ENCODE data around the gene GDF7. TPM values are rescaled to one million over a fixed set of nuclear protein-coding genes. Genes with fewer than 3 reads are reported as not detected.

Gene GDF7
- 0.19 TPM for polyA plus RNA-seq (2012; ENCODE audit: missing spikeins)

DNA sequence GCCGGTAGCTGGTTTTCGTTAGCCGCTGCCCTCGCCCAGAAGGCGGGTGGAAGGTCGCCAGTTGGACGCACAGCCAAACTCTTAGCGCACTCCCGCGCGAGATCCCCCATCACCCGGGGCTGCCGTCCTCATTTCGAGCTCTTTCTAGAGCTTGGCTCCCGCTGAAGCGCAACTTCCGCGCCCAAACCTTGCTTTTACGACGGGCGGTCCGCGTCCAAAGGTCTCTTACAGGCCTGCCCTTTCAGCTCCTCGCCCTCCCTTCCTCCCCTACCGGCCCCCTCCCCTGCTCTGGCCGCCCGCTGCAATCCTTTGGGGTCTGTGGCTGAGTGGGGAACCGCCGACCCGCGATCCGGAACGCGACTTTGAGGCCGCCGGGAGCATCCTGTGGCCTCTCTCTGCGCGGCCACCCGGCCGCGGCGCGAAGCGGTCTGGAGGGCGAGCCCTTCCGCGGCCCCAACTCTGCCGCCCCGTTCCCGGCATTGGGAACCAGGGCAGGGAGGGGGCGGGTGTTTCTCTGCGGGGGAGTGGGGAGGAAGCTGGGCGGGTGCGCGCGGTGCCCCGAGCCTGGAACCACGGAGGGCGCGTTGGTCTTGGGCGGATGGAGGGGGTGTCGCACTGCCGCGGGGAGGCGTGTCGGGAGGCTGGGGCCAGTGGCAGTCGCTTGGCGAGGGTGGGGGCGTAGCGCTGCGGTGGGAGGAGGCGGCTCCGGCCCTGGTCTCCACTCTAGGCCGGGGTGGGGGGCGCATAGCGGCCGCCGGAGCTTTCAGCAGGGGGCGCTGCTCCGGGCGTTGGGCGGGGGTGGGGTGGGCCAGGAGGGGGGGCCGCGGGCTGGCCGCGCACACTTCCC, at the start of gene GDF7:
TSS of gene GDF7 (plus strand) at position 841 of the 847 bp plus-strand sequence. CDS start 96 bp downstream, outside the sequence.
- DNase-seq (ENCODE audit: insufficient read length), result peak; percentile 69
- FAIRE-seq, result no peak
- TF ChIP-seq TAF1 (IDR thresholded peaks at IDR 0.05; ENCODE audit: borderline replicate concordance, low read depth, low read length) (no peak), POLR2AphosphoS5 (IDR thresholded peaks at IDR 0.05; ENCODE audit: low read depth, low read length) (no peak), POLR2A (IDR thresholded peaks at IDR 0.05; ENCODE audit: low read depth, low read length) (no peak)

DNA sequence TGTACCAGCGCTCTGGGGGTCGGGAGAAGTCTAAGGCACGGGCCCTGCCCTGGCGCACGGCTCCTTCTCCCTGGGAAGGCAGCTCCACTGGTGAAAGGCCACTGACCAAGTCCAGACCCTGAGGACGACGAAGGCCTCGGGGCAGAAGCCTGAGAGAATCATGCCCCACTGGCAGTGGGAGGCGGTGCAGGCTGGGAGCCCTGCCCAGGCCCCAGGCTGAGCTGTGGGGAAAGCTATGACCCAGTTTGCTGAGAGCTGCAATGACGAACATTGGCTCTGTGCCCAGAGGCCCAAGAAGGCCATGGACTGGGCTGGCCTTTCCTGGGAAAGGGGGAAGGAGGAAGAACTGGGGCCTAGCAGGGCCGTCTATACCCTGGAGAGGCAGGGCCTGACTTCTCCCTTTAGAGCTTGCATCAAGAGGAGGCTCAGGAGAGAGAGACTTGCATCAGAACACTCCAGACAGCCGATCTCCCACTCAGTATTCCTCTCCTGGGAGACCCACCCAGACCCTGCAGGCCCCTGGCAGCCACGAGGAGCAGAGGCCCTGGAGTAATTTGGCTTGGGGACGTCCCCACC, 49.0 kb upstream of the GDF7 start:
- FAIRE-seq (no peak), DNase-seq (ENCODE audit: insufficient read length) (no peak)
- TF ChIP-seq POLR2AphosphoS5 (IDR thresholded peaks at IDR 0.05; ENCODE audit: low read depth, low read length), result no peak
- TF ChIP-seq POLR2A (IDR thresholded peaks at IDR 0.05; ENCODE audit: low read depth, low read length), result no peak
- no peak for TF ChIP-seq TAF1 (IDR thresholded peaks at IDR 0.05; ENCODE audit: borderline replicate concordance, low read depth, low read length)

DNA sequence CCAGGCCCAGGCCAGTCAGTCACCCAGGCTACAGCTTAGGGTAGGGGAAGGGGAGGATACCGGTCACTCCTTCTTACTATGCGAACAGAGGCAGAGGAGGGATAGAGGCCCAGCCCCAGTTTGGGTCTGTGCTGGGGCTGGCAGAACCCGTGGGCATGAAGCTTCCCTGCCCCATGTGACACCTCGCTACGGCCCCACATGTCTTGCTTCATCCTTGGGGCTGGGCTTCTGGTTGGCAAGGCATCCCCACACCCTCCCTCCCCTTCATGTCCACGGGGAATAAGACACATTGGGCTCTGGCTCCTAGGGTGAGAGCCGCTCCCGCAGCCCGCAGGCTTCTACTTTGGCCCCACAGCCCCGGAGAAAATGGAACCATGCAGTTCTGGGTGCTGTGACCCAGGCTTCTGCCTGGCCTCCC, 48.5 kb upstream of the GDF7 start:
- FAIRE-seq, result no peak
- no peak for DNase-seq (ENCODE audit: insufficient read length)
- TF ChIP-seq POLR2A (IDR thresholded peaks at IDR 0.05; ENCODE audit: low read depth, low read length), result no peak
- no peak for TF ChIP-seq POLR2AphosphoS5 (IDR thresholded peaks at IDR 0.05; ENCODE audit: low read depth, low read length)
- no peak for TF ChIP-seq TAF1 (IDR thresholded peaks at IDR 0.05; ENCODE audit: borderline replicate concordance, low read depth, low read length)

DNA sequence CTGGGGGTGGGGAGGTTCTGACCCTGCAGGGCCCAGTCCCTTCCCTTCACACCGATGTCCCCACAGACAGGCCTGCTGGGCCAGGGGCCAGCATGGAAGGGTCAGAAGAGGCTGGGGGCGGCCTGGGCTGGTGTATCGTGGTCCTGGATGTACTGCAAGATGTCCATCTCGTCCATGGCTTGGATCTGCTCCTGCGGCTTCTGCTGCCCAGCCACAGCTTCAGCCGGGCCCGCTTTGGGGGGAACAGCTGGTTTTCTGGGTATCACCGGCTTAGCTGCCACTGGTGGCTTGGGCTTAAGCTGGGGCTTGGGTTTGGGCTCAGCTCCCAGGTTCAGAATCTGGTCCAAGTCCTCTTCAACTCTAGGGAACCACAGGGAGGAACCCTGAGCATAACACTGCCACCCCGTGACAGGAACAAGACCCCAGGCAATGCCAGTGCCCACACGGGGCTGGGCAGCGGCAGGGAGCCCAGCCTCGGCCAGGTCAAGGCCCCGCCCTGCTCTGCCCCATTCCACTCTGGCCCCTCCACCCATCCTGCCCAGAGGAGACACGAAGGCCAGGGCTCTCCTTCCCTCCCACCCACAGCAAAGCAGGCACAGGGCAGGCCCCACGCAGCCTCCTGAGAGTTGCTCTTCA, 47.9 kb upstream of the GDF7 start:
- no peak for TF ChIP-seq POLR2A (IDR thresholded peaks at IDR 0.05; ENCODE audit: low read depth, low read length)
- DNase-seq (ENCODE audit: insufficient read length) (no peak), FAIRE-seq (no peak)

GRCh38 chr2:20619624-20620024, 47.3 kb upstream of the GDF7 start:
- TF ChIP-seq POLR2AphosphoS5 (IDR thresholded peaks at IDR 0.05; ENCODE audit: low read depth, low read length), result no peak
- TF ChIP-seq TAF1 (IDR thresholded peaks at IDR 0.05; ENCODE audit: borderline replicate concordance, low read depth, low read length), result no peak
- TF ChIP-seq POLR2A (IDR thresholded peaks at IDR 0.05; ENCODE audit: low read depth, low read length), result no peak
- no peak for DNase-seq (ENCODE audit: insufficient read length)
- no peak for FAIRE-seq

- FAIRE-seq (no peak), DNase-seq (ENCODE audit: insufficient read length) (no peak)
- TF ChIP-seq POLR2AphosphoS5 (IDR thresholded peaks at IDR 0.05; ENCODE audit: low read depth, low read length) (no peak), TAF1 (IDR thresholded peaks at IDR 0.05; ENCODE audit: borderline replicate concordance, low read depth, low read length) (no peak), POLR2A (IDR thresholded peaks at IDR 0.05; ENCODE audit: low read depth, low read length) (no peak)
Measured at GRCh38 chr2:20620271-20620681, 46.7 kb upstream of the GDF7 start.

- DNase-seq (ENCODE audit: insufficient read length), result no peak
- TF ChIP-seq TAF1 (IDR thresholded peaks at IDR 0.05; ENCODE audit: borderline replicate concordance, low read depth, low read length) (no peak), POLR2AphosphoS5 (IDR thresholded peaks at IDR 0.05; ENCODE audit: low read depth, low read length) (no peak), POLR2A (IDR thresholded peaks at IDR 0.05; ENCODE audit: low read depth, low read length) (no peak)
- FAIRE-seq, result no peak
Measured at GRCh38 chr2:20620696-20621365, 46.1 kb upstream of the GDF7 start.

GRCh38 chr2:20621366-20622295, 45.3 kb upstream of the GDF7 start:
- TF ChIP-seq POLR2AphosphoS5 (IDR thresholded peaks at IDR 0.05; ENCODE audit: low read depth, low read length), result no peak
- TF ChIP-seq POLR2A (IDR thresholded peaks at IDR 0.05; ENCODE audit: low read depth, low read length), result no peak
- no peak for TF ChIP-seq TAF1 (IDR thresholded peaks at IDR 0.05; ENCODE audit: borderline replicate concordance, low read depth, low read length)
- no peak for DNase-seq (ENCODE audit: insufficient read length)
- no peak for FAIRE-seq

- DNase-seq (ENCODE audit: insufficient read length) (no peak), FAIRE-seq (no peak)
- TF ChIP-seq TAF1 (IDR thresholded peaks at IDR 0.05; ENCODE audit: borderline replicate concordance, low read depth, low read length), result no peak
- TF ChIP-seq POLR2A (IDR thresholded peaks at IDR 0.05; ENCODE audit: low read depth, low read length), result no peak
- no peak for TF ChIP-seq POLR2AphosphoS5 (IDR thresholded peaks at IDR 0.05; ENCODE audit: low read depth, low read length)
Measured at GRCh38 chr2:20622296-20622686, 44.7 kb upstream of the GDF7 start.

DNA sequence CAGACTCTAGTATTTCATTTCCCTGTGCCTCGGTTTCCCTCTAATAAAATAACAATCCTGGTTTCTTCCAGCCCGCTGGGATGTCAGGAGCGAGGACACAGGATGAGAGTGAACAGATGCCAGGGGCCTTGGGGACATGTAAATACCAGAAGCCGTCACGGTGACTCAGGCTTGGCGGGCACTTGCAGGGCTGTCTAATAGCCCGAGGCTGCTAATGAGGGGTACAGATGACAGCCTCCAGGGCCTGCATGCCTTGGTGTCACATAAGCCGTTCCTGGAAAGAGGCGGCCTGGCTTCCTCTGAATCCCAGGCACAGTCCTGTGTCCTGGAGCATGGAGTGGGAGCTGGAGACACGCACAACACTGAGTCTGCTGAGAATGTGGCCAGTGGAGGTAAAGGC, 44.2 kb upstream of the GDF7 start:
- DNase-seq (ENCODE audit: insufficient read length), result no peak
- TF ChIP-seq TAF1 (IDR thresholded peaks at IDR 0.05; ENCODE audit: borderline replicate concordance, low read depth, low read length) (no peak), POLR2AphosphoS5 (IDR thresholded peaks at IDR 0.05; ENCODE audit: low read depth, low read length) (no peak), POLR2A (IDR thresholded peaks at IDR 0.05; ENCODE audit: low read depth, low read length) (no peak)
- no peak for FAIRE-seq
